HG03460 (cell line): ENCODE results near the gene A4GALT.

Source experiments
- ATAC-seq: cut with Tn5 transposase; IDR thresholded peaks from one replicate; pipeline ENCODE4 v1.9.1; 2021; ENCODE audit not compliant: unreplicated experiment

Gene A4GALT

DNA sequence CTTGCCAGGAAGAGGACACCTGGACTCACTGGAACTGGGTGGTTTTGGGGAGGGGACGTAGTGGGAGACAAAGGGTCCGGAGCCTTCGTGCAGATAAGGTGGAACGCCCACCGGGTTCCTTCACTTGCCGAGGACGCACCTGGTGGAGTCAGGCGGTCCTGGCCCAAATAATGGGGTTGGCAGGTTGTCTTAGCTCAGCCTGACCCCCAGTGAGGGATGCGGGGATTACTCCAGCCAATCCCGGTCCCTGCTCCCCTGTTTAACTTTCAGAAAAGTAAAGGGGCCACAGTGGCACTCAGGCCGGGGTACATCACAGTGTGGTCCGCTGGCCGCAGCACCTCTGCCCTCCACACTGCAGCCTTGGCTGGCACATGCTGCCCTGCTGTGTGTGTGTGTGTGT, 18.0 kb downstream of the A4GALT start:
- ATAC-seq, result no peak

DNA sequence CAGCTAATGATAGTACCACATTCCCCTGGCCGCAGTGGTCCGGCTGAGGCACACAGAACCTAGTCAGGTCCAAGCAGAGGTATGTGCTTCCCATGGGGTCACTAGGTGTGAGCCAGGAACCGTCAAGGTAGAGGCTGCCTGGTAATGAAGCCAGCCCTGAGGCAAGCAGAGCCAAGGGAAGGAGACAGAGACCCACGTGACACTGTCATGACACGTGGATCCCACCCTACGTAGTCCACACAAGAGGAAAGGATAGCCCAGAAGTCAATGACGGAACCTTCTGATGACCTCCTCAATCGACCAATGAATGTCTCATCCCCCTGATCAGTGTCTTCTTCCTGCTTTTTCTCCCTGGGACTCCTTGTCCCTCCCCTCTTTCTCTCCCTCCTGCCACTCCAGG, 19.0 kb downstream of the A4GALT start:
- no peak for ATAC-seq

DNA sequence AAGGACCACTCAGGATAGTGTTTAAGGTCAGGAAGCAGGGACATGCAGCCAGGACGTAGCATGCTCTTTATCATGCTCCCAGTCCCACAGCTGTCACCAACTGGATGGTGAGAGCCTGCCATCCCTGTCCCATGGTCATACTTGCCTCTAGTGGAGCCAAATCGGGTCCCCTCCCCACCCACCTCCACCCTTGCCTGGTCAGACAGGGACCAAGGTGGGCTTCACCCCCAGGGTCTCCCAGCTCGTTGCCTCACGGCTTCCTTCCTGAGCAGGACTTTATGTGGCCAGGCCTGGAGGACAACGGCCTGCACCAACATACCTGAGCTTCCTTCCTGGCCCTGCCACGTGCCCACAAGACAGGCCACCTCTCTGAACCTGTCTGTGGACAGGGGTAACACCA, 19.8 kb downstream of the A4GALT start:
- no peak for ATAC-seq

DNA sequence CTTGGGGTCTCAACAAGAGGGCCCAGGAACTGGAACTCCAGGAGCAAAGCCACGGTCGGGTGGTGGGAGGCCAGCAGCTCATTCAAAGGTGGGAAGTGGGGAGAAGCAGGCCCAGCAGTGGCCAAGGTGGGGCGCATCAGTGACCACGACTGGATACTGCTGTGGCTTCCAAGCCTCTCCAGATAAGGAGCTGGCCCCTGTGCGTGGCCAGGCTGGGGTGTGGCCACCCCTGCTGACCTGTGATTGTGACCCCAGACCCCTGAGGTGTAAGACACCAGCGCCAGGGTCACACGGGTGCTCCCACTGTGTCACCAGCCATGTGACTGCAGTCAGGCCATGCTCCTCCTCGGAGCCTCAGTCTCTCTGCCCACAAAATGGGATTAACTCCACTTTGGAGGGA, 20.3 kb downstream of the A4GALT start:
- ATAC-seq, result no peak

DNA sequence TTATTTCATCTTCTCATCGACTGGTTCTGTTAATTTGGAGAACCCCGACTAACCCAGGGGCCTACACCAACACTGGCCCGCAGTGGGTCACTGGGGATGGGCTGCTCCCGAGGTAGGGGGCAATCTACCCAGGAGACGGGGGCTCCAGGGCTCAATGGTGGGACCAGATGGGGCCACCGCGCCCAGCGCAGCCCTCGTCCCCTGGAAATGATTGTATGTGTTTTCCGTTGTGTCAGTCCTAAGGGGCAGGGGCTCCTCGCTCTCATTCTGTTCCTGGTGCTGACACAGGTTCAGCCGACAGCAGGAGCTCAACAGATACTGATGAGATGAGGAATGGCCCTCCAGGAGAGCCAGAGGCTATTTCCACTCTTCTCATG, 20.7 kb downstream of the A4GALT start:
- ATAC-seq, result no peak

DNA sequence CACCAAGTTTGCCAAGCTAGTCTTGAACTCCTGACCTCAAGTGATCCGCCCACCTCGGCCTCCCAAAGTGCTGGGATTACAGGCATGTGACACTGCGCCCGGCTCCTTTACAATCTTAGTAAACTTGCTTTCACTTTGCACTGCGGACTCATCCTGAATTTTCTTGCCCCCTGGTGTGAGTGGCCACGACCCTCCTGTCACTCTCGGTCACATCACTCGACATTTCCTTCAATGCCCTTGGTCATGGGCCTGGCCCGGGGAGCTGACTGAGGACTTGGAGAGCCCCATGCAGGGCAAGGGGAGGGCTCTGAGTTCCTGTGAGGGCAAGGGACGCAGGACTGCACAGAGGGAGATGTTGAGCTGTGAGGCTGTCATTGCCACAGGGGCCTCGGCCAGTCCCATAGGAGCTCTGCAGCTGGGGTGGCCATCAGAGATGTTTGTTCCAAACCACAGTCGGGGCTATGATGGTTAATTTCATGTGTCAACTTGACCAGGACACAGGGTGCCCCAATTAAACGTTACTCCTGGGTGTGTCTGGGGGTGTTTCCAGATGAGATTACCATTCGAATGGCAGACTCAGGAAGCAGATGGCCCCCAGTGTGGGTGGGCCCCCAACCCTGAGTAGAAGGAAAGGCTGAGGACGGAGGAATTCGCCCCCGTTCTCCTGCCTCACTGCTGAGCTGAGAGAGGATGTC, 21.2 kb downstream of the A4GALT start:
- no peak for ATAC-seq

DNA sequence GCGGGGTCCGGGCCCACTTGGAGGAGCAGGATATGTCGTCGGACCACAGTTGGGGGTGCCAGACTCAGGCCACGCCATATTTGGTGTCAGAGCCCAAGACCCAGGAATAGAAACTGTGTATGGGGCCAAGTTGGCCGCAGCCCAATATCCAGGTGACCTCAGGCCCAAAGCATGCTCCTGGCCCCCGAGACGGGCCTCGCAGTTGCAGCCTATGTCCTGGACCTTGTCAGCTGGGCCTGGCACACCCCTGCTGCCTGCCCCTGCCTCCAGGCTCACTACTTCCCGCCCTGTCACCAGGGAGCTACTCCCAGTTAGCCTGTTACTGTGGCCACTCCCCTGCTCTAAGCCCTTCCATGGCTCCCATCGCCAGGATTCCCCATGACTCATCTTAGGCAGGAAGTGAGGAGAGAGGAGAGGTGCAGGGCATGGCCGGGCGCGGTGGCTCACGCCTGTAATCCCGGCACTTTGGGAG, 23.1 kb downstream of the A4GALT start:
- ATAC-seq, result no peak

DNA sequence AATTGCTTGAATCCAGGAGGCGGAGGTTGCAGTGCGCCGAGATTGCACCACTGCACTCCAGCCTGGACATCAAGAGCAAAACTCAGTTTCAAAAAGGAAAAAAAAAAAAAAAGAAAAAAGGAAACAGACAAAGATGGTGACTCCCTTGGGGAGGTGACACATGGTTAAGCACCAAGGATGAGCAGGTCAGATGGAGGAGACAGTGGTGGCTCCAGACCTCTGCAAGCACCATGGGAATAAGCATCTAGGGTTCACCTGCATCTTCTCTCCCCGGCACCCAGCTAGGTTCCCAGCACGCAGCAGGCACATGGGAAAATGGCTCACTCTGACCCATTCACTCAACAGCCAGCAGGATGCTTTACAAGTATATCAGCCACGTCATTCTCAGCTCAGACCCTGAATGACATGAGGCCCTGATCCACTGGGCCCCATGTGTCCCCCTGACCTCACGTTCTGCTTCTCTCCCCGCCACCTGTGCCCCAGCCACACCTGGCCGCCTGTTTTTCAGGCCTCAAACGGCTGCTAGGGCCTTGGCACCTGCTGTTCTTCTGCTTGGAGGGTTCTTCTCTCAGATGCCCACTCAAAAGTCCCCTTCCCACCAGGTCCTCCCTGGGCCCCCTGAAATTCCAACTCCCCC, 24.2 kb downstream of the A4GALT start:
- ATAC-seq, result no peak

DNA sequence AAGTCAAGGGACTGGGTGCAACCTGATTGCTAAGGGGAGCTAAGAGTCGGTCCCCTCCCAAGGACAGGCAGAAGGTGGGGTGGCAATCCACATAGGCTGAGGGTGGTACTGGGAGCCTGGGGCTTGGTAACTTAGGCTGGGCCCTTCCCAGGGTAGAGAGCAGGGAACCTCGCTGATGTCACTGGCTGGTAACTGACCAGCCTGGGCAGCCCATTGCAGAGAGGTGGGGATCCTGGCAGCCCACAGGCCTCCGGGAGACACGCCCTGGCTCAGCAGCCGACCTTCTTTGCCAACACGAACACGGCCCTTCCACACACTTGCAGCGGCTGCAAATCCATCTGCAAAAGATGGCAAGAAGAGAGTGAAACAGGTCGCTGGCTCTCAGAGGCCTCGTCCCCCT, 25.4 kb downstream of the A4GALT start:
- no peak for ATAC-seq

DNA sequence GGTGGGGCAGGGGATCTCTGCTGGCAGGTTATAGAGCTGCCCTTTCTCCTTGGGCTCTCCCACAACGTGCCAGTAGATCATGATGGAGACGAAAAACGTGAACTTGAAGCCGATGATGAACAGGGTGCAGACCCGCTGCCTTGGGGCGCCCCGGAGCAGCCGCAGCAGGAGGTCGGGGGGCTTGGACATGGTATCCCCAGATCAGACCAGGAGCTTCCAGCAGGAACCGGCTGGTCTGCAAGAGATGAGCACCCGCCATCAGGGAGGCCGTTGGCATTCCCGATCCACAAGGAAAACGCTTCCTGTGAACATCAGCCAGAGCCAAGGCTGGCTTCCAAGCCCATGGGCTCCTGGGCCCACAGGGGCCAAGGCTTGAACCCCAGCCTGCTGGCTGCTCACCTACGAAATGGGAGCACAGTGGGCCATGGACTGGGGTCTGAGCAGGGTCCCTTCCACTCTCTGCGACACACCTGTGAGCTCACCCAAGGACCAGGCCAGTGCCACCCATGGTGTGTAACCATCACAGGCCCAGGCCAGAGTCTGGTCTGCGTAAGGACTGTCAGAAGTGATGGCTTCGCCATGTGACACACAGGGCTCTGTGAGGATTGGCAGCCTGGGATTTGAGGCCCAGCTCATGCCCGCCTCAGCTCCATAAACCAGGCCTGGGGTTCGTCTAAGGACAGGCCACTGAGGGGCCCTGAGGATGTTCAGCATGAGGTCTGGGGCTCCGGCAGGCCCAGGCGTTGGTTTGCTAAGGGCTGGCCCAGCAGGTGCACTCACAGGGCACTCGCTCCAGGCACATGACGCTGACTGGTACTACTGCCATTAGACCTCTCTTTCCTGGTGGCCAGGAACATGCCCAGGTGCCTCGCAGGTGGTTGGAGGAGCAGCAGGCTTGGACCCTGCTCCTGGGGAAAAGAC, 26.6 kb downstream of the A4GALT start:
- ATAC-seq, result no peak

DNA sequence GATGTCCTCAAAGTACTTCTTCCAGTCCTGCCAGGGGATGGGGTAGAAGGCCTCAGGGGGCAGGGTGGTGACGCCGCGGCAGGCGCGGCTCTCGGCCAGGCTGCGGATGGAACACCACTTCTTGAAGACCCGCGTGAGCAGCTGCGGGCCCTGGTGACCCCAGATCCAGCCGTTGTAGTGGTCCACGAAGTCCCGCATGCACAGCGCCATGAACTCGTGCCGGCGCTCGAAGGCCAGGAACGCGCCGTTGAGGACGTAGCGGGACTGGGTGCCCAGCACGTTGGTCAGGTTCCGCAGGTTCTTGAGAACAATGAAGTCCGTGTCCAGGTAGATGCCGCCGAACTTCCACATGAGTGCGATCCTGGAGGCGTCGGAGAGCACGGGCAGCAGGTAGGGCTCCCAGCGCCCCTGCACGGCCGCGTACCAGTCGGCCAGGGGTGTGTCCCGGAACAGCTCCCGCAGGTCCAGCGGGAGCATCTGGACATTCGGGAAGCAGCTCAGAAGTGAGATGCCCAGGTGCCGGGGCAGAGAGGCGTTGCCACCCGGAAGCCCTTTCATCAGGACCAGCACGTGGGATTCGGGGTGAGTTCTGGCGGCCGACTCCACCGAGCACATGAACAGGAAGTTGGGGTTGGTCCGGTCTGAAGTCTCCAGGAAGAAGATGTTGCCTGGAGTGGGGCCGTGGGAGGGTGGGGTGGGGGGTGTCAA, 27.5 kb downstream of the A4GALT start:
- ATAC-seq, result no peak

DNA sequence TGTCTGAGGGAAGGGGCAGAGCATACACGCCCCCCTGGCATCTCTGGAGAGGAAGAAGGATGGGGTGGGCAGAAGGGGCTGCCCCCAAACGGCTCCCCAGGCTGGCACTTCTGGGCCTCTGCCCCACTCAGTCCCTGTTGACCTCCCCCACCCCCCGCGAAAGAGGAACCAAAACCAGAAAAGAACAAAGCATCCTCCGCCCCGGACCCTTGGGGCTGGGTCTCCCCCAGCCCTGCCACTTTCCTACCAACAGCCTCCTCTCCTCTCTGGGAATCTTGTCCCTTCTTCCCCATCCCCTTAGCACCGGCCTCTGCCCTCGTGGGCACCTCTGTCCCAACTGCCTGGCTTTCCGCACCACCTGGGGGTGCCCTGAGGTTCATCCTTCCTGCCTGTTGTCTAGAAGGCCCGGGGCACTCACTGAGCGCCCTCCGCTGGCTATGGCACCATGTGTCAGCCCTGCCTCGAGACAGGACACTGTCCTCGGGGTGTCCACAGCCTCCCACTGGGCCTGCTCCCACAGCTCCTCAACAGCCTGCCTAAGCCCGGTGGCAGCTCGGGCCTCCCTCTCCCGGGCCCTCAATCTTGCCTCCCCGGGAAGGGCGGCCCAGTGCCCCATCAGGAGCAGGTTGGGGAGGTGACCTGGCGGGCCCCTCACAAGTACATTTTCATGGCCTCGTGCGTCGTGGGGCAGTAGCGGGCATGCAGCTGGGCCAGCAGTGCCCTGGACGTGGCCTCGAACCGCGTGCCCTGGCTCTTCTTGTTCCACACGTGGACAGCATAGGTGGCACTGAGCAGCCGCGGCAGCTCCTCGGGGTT, 28.2 kb downstream of the A4GALT start:
- ATAC-seq, result no peak

DNA sequence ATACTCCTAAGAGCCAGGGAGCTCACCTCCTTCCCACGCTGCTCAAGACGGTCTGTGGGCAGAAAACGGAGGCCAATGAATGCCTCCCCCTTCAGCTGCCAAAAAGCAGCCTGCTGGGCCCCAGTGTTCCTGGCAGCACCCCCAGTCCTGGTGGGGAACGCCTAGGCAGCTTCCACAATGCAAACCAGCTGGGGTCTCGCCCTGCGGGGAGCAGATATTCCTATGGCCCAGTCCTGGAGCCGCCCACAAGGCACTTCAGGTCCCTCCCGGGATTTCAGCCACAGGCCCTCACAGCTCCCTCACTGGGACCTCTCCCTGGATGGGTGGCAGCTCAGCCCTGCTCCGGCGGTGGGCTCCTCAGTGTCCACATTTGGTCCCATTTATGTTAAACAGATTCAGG, 29.2 kb downstream of the A4GALT start:
- ATAC-seq, result no peak

DNA sequence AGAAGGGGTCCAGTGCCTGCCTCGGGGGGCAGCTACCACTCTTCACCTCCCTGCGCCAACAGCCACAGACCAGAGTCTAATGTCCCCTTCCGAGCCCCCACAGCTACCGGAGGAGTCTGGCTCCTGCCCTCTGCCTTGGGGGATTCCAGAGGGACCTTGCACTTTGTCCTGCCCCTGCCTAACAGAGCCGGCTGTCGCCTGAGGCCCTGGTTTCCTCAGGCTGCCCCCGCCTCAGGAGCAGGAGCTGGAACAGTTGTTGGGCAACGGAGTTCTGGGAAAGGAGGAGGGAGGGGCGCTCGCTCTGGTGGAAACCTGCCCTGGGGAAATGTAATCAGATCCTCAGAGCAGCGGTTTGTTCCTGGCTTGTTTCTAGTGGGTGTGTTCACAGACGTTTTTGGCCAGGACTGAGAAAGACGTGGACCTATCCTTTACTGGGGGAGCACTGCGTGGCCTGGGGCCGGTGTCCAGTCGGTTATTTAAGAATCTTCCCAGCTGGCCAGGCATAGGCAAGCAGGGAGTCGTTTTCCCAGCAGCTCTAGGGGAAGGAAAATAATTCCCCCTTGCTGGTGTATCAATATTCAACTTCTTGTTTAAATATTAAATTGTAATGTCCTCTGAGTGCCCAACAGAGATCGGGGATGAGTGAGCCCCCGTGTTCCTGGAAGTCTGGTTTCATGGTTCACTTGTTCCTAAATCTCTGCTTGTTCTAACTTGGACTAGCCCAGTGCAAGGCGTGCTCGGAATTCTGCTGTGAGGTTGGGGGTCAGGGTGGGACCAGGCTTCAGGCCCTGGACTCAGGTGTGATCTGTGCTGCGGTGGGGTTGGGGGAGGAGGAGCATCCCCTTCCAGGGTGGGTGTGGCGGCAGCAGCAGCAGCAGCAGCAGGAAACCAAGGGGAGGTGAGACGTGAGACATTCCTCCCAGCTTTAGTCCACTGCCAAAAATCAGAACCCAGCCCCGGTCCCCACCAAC, 32.1 kb downstream of the A4GALT start:
- ATAC-seq, result no peak

DNA sequence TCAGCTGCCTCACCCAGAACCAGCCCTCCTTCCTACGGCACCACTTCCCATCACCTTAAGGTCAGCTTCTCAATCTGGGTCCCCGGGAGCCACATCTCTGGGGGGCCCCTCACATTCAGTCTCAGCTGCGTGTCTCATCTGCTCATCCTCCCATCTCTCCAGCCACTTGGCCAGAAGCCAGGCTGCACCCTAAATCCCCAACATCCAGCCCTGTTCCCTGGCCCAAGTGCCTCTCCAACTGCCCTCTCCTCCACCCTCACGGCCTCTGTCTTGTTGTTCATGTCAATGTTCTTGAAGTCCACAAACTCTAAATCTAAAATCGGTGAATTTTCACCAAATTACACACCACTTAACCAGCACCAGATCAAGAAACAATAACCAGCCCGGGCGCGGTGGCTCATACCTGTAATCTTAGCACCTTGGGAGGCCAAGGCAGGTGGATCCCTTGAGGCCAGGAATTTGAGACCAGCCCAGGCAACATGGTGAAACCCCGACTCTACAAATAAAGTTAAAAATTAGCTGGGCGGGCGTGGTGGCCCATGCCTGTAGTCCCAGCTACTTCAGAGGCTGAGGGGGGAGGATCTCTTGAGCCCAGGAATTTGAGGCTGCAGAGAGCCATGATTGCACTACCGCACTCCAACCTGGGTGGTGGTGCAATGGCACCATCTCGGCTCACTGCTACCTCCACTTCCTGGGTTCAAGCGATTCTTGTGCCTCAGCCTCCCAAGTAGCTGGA, 33.7 kb downstream of the A4GALT start:
- no peak for ATAC-seq

DNA sequence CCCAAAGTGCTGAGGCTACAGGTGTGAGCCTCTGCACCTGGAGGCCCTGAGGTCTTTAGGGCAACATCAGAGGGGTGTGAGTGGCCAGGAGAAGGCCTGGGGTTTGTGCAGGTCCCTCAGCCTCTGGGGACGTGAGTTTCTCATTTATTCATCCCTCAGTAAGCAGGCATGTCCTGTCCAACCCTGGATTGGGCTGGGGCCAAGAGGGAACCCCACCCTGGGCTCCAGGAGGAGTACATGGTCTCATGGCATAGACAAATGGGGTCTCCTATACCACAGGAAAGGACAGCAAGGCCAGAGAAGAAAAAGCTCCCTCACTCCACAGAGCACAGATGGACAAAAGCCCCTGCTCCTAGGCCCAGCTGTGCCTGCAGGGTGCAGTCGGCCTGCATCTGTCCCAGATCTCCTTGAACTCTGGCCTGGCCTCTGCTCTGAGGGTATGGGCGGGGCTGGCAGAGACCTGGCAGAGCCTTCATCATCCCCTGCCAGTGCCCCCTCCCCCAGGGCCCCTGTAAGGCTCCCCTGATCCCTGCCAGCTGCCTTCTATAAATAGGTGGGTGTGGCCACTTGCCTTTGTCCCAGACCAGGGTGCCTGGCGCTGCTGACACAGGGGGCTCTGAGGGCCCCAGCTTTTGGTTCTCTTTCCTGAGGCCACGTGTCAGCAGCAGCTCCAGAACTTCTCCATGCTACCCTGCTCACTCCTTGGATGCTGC, 34.6 kb downstream of the A4GALT start:
- ATAC-seq, result no peak

DNA sequence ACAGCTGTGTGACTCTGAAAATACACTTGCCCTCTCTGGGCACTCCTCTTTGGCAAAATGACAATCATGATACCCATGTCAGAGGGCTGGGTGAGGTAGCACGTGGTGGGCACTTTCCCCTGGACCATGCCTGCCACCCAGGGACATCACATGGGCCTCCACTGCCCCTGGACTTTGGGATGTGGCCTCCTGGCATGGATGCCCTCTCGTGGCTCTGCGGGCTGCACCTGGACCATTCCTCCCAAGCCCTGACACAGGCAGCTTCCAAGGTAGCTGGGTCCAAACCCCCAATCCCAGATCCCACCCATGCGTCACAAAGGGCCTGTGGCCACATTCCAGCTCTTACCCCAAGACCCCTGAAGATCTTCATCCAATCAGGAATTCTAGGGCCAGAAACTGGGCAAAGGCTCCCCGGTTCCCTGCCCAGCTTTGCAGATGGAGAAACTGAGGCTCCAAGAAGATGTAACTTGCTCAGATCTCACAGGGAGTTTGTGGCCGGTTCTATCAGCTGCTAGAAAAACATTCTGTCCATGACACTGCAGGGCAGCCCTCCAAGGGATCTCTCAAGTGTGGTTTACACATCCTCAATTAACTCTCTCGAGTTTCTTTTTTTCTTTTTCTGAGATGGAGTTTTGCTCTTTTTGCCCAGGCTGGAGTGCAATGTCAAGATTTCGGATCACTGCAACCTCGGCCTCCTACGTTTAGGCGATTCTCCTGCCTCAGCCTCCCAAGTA, 36.0 kb downstream of the A4GALT start:
- no peak for ATAC-seq
